Muscle layer of duodenum (tissue), 2 donors: ENCODE measurements around the gene WWOX.

Experiments
- H3K27ac ChIP-seq: one replicate; pipeline ENCODE4 v1.7.0; 2013; ENCODE audit warnings: mild to moderate bottlenecking, low read length
- H3K27me3 ChIP-seq: one replicate; pipeline ENCODE4 v1.7.0; 2013; ENCODE audit warnings: low read depth, mild to moderate bottlenecking, control low read depth, low read length
- H3K36me3 ChIP-seq, 2 donors: one replicate each; pipeline ENCODE4 v1.7.0; 2013; ENCODE audit warnings: low read length in 2 of 2, control low read depth in 1 of 2, mild to moderate bottlenecking in 1 of 2; ENCODE audit not compliant: insufficient read depth in 2 of 2, control insufficient read depth in 1 of 2
- H3K4me1 ChIP-seq, 2 donors: one replicate each; pipeline ENCODE4 v1.7.0; 2013; ENCODE audit warnings: low read length in 2 of 2, mild to moderate bottlenecking in 2 of 2, control low read depth in 1 of 2, moderate library complexity in 1 of 2; ENCODE audit not compliant: insufficient read depth in 2 of 2, control insufficient read depth in 1 of 2
- H3K4me3 ChIP-seq, 2 donors: one replicate each; pipeline ENCODE4 v1.7.0; 2013; ENCODE audit warnings: low read length in 2 of 2, low read depth in 1 of 2, mild to moderate bottlenecking in 1 of 2
- H3K9me3 ChIP-seq, 2 donors: one replicate each; pipeline ENCODE4 v1.7.0; 2013; ENCODE audit warnings: low read length in 2 of 2, control low read depth in 1 of 2, mild to moderate bottlenecking in 1 of 2; ENCODE audit not compliant: control insufficient read depth in 1 of 2
- donor health status: healthy.

Gene WWOX

GRCh38 chr16:78895681-78896080 lies 796.2 kb downstream of the WWOX start:
- H3K27ac ChIP-seq = no peak overlapping the region
- H3K9me3 ChIP-seq = no peaks in the 10 kb centered on the region
- no peak overlapping the region for H3K4me3 ChIP-seq
- H3K27me3 ChIP-seq = no peaks in the 10 kb centered on the region
- no peaks in the 10 kb centered on the region for H3K36me3 ChIP-seq
- H3K4me1 ChIP-seq = peaks cover 0 to 9% of the 10 kb centered on the region in 2 donors

DNA sequence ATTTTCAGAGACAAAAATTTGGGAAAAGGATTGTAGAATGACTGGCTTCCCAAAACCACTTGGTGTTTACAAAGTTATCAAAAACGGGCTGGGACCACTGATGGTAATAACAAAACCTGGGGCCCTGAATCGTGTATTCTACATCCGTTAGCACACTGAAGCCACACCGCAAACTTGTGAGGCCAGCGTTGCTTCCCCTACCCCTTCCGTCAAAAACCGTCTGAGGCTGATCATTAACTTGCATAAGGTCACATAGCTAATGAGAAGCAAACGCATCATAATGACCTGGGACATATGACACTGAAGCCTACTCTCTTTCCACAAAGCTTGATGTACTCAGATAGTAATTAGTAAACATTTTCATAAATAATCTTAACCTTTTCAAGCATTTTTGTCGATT lies 796.8 kb downstream of the WWOX start:
- no peaks in the 10 kb centered on the region for H3K36me3 ChIP-seq
- H3K4me1 ChIP-seq = peaks cover 0 to 9% of the 10 kb centered on the region in 2 donors
- no peaks in the 10 kb centered on the region for H3K9me3 ChIP-seq
- no peak overlapping the region for H3K4me3 ChIP-seq
- no peak overlapping the region for H3K27ac ChIP-seq
- no peaks in the 10 kb centered on the region for H3K27me3 ChIP-seq

GRCh38 chr16:78897299-78897698 lies 797.8 kb downstream of the WWOX start:
- peaks cover 0 to 9% of the 10 kb centered on the region in 2 donors for H3K4me1 ChIP-seq
- no peaks in the 10 kb centered on the region for H3K27me3 ChIP-seq
- H3K27ac ChIP-seq = no peak overlapping the region
- no peak overlapping the region for H3K4me3 ChIP-seq
- H3K9me3 ChIP-seq = no peaks in the 10 kb centered on the region
- H3K36me3 ChIP-seq = no peaks in the 10 kb centered on the region

DNA sequence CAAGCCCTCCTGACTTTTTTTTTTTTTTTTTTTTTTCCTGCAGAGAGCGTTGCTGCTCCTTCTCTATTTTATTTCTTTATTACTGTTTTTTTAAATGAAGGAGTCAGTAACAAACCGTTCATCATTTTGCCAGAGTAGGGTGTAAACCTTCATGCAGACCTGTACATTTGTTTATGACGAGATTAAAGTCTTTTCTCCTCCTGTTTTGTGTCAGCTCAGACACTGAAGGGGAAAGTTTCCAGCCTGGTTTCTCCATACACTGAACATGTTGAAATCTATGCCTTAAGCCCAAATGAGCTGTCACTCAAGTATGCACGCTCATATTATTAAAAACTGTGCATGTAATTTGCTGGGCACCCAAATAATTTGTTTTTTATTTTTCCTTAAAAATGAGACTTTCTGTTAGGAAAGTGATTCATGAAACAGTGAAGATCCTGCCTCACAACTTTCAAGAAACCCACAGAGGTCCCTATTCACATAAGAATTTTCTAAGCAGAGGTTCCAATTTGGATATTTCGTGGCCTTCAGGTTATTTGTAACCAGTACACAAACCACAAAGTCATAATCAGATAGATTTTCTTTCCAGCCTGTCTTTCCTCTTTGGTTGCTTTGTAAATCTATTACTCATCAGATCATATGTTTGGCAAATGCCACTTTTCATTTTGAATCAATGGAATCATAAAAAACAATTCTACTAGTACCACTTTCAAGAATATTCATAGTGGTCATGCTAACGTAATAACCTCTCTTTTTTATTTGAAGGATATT lies 800.8 kb downstream of the WWOX start:
- no peak overlapping the region for H3K27ac ChIP-seq
- H3K4me3 ChIP-seq = no peak overlapping the region
- H3K27me3 ChIP-seq = no peaks in the 10 kb centered on the region
- no peaks in the 10 kb centered on the region for H3K9me3 ChIP-seq
- H3K4me1 ChIP-seq = peaks cover 0 to 9% of the 10 kb centered on the region in 2 donors
- no peaks in the 10 kb centered on the region for H3K36me3 ChIP-seq

DNA sequence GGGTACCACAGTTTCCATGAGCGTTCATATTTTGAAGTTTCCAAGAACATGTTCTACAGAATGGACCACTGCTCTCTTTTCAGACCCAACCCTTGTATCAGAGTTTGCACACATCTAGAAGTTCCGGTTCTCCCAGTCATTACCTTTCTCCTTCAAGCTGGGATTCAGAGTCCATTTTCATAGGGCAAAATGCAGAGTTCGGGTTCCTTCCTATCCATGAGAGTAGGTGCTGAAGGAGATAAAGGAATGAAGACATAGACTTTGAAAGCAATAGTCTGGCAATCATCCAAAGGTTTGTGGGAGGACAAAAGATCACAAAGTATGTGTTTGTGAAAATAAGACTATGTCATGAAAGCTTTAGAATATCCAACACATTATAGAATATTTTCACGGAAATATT lies 801.5 kb downstream of the WWOX start:
- Histone ChIP-seq H3K36me3 (no peaks in the 10 kb centered on the region), H3K27me3 (no peaks in the 10 kb centered on the region), H3K27ac (no peak overlapping the region), H3K4me3 (no peak overlapping the region), H3K4me1 (peaks cover 0 to 9% of the 10 kb centered on the region in 2 donors), H3K9me3 (no peaks in the 10 kb centered on the region)

DNA sequence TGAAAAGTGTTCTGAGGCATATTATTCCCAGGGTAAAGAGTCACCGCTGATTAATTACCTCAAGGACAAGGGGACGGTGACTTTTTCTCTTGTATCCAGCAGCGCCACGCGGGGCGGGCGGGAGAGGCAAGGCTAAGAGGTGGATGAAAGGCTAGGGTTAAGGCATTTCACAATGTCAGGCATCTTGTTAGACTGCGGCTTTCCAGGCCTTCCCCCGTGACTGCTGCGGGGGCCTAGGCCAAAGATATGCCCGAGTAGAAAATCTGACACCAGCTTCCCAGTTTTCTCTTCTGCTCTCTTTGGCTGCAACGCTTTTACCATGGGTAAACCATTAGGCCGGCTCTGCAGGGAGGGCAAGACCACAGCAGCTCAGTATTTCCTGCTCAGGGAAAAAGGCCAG lies 802.9 kb downstream of the WWOX start:
- Histone ChIP-seq H3K9me3 (no peaks in the 10 kb centered on the region), H3K27me3 (no peaks in the 10 kb centered on the region), H3K36me3 (no peaks in the 10 kb centered on the region), H3K4me1 (peaks cover 0 to 9% of the 10 kb centered on the region in 2 donors), H3K4me3 (no peak overlapping the region), H3K27ac (no peak overlapping the region)

- peaks cover 0 to 9% of the 10 kb centered on the region in 2 donors for H3K4me1 ChIP-seq
- no peaks in the 10 kb centered on the region for H3K27me3 ChIP-seq
- H3K27ac ChIP-seq = no peak overlapping the region
- H3K36me3 ChIP-seq = no peaks in the 10 kb centered on the region
- H3K9me3 ChIP-seq = no peaks in the 10 kb centered on the region
- H3K4me3 ChIP-seq = no peak overlapping the region
Measured at GRCh38 chr16:78903237-78903636, 803.8 kb downstream of the WWOX start.

DNA sequence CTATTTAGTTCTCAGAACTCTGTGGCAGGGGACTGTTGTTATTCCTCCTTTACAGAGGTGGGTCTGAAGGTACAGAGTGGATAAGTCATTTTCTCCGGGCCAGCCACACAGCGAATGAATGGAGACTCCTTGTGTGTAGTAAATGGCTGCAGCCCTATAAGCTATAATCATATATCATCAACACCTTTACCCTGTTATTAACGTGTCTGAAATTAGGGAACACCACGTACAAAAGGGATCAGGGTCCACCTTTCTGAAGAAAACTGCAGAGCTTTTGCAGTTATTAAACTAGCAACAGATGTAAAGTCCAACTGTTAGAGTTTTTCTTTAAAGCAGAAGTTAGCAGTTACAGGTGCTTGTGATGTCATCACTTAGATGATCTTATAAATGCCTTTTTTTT lies 804.4 kb downstream of the WWOX start:
- no peaks in the 10 kb centered on the region for H3K9me3 ChIP-seq
- no peaks in the 10 kb centered on the region for H3K36me3 ChIP-seq
- H3K27ac ChIP-seq = no peak overlapping the region
- H3K4me1 ChIP-seq = peaks cover 0 to 9% of the 10 kb centered on the region in 2 donors
- H3K27me3 ChIP-seq = no peaks in the 10 kb centered on the region
- H3K4me3 ChIP-seq = no peak overlapping the region

DNA sequence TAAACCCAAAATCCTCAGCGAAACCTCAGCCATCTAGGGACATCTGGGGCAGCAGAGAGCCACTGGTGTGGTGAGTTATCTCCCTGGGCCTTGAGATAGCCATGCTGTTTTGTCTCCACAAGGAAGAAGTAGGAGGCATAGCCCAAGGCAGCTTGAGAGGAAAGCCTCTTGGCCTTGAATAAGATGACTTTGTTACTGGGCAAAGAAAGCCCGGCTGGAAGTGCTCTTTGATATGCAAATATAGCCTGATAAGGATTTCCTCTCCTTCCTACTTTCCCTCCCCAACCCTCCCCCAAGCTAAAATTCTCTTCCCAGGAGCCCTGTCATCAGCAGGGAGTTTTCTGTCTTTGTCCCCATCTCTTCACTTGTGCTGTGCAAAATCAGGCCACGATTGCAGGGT lies 806.7 kb downstream of the WWOX start:
- Histone ChIP-seq H3K9me3 (no peaks in the 10 kb centered on the region), H3K27me3 (no peaks in the 10 kb centered on the region)

DNA sequence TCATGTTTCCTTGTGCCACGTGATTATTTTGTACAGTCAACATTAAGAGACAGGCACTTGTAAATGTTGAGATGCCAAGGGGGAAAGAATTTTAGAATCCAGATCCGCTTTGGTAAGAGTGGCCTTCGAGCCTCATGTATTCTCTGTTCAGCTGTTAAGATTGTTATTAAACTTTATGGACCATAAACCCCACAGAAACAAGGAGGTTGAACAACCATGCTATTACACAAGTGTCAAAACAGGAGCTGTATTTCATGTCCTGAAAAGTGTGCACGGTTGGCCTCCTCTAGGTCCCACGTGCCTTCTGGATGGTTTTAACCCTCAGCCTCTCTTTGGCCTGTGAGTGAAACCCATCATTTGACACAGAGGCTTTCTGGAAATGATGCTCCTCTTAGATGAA lies 809.8 kb downstream of the WWOX start:
- no peak overlapping the region for H3K4me3 ChIP-seq
- no peaks in the 10 kb centered on the region for H3K36me3 ChIP-seq
- no peaks in the 10 kb centered on the region for H3K9me3 ChIP-seq
- H3K27me3 ChIP-seq = no peaks in the 10 kb centered on the region
- no peaks in the 10 kb centered on the region for H3K4me1 ChIP-seq
- no peak overlapping the region for H3K27ac ChIP-seq

More for the DNA sequence above, 806.7 kb downstream of the WWOX start:
- Histone ChIP-seq H3K4me1 (no peaks in the 10 kb centered on the region), H3K4me3 (no peak overlapping the region), H3K36me3 (no peaks in the 10 kb centered on the region), H3K27ac (no peak overlapping the region)

DNA sequence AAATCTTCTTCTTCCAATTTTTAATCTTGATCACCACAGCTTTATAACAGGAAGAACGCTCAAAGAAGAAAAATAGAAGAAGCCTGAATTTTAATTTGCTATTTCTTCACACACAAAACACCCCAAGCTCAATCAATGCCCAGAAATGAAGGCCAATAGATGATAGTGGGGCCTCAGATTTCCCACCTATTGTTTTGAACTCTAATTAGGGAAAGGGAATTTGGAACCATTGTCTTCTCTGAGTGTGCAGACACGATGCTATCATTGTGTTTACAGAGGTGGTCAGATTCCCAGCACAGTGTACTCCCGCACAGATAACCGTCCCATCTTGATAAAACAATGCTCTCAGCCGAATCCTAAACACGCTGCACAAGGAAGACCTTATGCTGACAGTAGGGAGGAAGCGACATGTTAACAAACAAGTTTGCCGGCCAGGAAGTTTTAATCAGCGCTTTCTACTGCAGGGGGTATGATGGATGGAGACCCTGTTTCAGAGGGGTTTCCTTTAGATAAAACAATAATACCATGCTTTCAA lies 816.4 kb downstream of the WWOX start:
- Histone ChIP-seq H3K4me3 (no peak overlapping the region), H3K4me1 (no peaks in the 10 kb centered on the region), H3K27me3 (no peaks in the 10 kb centered on the region), H3K9me3 (no peaks in the 10 kb centered on the region), H3K36me3 (no peaks in the 10 kb centered on the region), H3K27ac (no peak overlapping the region)
